Stimulated activated CD4-positive, alpha-beta T cell treated with anti-CD3 and anti-CD28 coated beads, TNF-alpha, amount 100 ng/mL, for 48 hours (primary cell): Measurements from ENCODE around the gene RRP12.
"Not testable (repeated sequence)": the region's sequence is repeated elsewhere in the genome, so short reads cannot be mapped to it uniquely, and the experiment has no call there.

Source experiments
- DNase-seq, 3 donors: peaks; one replicate each; pipeline ENCODE4 v3.0.0-alpha.2; 2020; ENCODE audit warnings: low read depth in 3 of 3

The RRP12 gene

DNA sequence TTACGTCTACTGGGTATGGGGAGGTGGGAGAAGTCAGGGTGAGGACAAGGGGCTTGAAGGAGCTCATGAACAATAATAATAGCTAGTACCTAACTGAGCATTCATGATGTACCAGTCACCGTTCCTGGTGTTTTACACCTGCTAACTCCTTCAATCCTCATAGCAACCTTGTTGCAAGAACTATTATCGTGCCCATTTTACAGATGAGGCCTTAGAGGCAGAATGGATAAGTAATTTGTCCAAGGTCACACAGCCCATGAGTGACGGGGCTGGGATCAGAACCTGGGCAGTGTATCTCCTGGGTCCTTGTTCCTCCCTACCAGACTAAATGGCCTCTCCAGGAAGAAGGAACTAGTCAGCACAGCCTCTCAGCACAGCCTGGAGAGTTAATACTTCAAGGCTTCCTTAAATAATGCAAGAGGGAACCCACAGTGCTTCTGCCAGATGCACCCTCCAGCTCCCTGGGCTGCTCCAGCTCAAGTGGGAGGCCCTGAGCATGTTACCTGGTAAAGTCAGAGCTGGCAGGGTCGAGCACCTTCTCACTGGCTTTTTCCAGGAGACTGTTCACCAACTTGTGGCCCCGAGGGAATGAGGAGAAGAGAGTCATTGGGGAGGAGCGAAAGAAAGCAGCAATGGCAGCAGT is 28.8 kb downstream of the RRP12 start:
- no peak for DNase-seq

DNA sequence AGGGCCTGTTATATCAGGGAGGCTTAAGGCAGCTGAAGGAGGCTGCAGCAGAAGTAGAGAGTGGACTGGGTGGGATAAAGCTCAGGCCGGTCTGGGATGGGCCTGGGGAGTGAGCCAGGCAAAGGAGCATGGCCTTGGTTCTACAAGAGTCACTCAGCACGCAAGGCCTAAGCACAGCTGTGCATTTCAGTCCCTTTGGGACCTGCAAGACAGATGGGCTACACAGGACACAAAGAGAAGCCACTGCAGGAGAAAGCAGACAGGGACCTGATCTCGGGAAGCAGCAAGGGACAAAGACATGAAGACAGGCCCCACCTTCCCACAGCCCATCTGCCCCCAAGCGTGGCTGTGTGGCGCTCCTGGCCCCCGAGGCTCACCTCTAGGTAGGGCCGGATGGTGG is 29.4 kb downstream of the RRP12 start:
- DNase-seq = no peak

- no peak for DNase-seq
Measured at GRCh38 chr10:97367126-97367649, 34.0 kb downstream of the RRP12 start.

GRCh38 chr10:97366572-97366971 is 34.6 kb downstream of the RRP12 start:
- DNase-seq = no peak

- no peak for DNase-seq
Measured at GRCh38 chr10:97365761-97366351, 35.3 kb downstream of the RRP12 start.

DNA sequence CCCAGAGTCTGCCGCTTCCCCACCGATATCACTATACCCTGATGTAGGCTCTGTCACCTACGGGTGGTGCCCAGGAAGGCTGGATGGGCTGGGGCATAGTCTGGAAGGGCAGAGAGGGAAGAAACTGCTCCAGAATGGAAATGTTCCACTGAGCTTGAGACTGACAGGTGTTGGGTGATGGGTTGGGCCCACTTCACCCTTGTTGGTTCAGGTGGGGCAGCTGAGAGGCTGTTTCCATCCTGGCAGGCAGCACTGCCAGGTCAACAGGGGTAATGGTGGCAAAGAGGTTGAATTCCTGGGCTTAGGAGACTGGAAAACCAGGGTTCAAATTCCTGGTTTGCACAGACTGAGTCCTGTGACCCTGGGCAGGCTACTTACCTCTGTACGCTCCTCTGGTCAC is 38.1 kb downstream of the RRP12 start:
- DNase-seq = no peak

DNA sequence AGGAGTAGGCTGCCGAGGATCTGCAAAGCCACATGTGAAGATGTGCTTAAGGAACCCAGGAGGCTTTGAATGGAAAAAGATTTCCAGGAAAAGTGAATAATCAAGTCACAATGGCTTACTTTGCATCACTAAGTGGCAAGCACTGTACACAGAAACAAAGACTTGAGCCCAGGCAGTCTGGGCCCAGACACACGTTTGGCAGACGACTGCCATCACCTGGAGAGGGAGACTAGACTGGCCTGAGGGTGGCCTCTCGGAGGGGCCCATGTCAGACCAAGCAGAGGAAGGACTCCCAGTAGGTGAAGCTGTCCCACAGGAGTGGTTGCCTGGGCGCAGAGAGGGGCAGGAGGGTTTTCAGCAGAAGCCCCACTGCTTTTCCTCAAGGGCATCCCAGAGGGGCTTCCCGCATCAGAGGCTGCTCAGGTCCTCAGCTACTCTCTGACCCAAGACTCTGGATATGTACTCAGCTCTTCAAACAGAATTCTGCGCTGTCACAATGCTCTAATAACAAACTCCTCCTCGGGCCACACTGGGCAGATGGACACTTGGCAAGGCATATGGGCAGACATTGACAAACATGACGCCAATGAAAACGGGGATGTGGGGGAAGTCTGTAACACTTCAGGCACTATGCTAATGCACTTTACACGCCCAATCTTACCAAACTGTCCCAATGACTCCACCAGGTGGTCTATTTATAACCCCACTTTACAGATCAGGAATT is 38.7 kb downstream of the RRP12 start:
- DNase-seq = no peak

- DNase-seq = no peak
Measured at GRCh38 chr10:97361537-97361901, 39.6 kb downstream of the RRP12 start.

DNA sequence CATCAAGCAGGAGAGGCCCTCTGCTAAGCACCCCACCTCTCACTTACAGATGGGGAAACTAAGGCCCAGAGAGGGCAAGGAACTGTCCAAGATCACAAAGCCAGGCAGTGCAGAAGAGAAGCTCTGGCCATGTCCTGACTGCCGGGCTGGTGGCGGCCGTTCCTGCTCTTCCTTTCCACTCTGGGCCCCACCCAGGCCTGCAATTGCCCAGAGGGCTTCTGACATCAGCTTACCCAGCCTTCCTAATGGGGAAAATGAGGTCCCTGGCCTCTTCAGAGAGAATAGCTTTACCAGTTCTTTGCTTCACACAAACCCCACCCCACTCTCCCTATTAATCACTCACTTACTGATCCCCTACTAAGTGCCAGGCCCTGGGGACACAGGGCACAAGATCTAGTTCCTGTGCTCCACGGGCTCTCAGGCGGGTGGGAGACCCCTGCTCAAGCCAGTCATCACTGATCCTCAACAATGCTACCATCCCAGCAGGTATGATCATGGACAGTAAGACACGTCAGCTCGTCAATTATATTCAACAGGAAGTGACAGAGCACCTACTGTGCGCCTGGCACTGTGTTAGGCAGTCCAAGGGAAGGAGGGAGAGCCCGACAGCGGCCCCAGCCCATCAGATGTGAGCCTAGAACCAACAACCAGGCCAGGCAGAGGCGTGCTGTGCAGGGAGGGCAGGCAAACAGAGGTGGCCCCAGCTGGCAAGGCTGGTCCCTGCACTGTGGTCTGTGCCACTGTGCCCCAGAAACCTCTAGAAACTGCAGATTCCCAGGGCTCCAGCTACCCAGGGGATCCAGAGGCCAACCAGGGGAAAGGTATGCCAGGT is 40.2 kb downstream of the RRP12 start:
- no peak for DNase-seq

GRCh38 chr10:97358781-97359180 is 42.4 kb downstream of the RRP12 start:
- no peak for DNase-seq

DNA sequence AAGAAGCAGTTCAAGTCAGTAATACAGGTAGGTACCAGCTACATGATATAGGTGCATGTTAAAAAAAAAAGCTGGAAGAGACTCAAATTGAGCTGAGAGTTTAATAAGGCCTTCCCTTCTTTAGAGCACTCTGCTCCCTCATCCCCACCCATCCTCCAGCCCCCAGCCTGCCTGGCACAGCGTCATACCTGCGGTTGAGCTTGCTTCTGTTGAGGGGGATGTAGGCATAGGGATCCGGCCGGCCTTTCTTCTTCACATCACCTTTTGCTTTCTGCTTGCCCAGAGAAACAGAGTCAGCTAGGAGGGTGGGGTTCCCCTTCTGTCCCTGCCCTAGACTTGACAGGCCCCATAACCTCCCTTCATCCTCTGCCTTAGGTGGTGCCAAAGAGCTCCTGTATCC is 42.8 kb downstream of the RRP12 start:
- DNase-seq = no peak

DNA sequence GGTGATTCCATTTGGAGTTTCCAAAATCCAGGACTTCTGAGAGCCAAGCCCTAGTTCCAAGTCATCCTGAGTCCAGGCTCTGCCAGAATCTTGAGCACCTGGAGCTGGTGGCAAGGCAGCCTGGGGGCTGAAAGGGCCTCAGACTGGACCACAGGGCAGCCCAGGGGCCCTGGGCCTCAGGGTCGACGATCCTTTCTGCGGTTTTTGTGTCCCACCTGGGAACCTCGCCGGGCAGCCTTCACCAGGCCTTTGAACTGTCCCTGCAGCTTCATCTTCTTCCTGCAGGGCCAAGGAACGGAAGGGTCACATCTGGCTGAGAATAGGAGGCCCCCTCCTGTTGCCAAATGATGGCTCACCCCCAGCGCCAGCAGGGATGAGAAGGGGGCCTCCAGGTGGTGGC is 44.2 kb downstream of the RRP12 start:
- DNase-seq = no peak

- no peak for DNase-seq
Measured at GRCh38 chr10:97356318-97356914, 44.7 kb downstream of the RRP12 start.

GRCh38 chr10:97355571-97355975 is 45.6 kb downstream of the RRP12 start:
- no peak for DNase-seq

DNA sequence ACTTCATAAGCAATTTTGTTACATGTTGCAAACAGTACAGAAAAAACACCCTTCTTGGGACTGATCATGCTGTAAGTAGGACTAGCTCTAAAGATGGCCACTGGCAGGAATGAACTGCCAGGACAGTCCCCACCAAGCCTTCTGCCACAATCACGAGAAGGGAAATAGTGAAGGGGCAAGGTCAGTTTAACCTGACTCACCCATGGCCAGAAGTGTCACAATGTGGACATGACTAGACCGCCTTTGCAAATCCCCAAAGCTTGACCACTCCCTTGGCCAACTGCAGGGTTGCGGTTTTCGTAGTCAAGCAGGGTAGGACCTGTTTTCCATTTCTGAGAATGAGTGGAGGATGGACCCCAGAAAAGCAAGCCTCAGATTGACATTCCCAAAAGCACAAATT is 47.2 kb downstream of the RRP12 start:
- no peak for DNase-seq

GRCh38 chr10:97349752-97350513 is 51.2 kb downstream of the RRP12 start:
- no peak for DNase-seq

GRCh38 chr10:97347317-97347716 is 53.8 kb downstream of the RRP12 start:
- no peak for DNase-seq

- not testable (repeated sequence) for DNase-seq
Measured at GRCh38 chr10:97343664-97344063, 57.5 kb downstream of the RRP12 start.

DNA sequence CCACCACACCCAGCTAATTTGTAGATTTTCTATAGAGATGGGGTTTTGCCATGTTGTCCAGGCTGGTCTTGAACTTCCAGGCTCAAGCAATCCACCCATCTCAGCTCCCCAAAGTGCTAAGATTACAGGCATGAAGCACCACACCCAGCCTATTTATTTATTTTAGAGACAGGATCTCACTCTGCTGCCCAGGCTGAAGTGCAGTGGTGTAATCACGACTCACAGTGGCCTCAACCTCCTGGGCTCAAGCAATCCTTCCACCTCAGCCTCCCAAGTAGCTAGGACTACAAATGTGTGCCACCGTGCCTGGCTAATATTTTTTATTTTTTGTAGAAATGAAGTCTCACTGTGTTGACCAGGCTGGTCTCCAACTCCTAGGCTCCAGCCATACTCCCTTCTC is 59.7 kb downstream of the RRP12 start:
- no peak for DNase-seq

GRCh38 chr10:97338041-97338440 is 63.1 kb downstream of the RRP12 start:
- DNase-seq = no peak
